Measurements from ENCODE around the gene GNPTG.
A peak's percentile ranks its signal among the peaks of the same experiment; 100 is the strongest.

The GNPTG gene

DNA sequence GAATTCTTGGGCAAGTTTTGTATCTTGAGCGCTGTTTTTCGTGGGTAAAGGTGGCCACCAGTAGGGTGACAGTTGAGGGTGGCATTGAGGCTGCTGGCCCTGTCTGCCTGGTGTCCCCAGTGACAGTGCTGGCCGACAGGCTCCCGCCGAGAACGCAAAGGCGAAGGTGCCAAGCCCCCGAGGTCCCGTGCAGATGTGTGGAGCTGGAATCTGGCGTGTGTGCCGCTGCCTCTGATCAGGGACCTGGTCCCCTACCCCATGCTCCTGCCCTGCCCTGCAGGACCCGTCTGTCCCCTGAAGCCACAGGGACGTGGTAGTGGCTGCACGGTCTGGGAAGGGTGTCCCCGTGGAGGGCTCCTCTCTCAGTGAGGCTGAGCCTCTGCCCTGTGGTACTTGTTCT lies 38.8 kb upstream of the GNPTG start:
- ATAC-seq (replicated peaks; ENCODE audit: extremely low read depth, poor library complexity, severe bottlenecking) (no peak), DNase-seq (ENCODE audit: low spot score in 2 of 2) (no peak)
- no peak overlapping the region for H3K27ac Mint-ChIP-seq (ENCODE audit: low read depth)
- H3K27me3 Mint-ChIP-seq: no peaks in the 10 kb centered on the region
- no peaks in the 10 kb centered on the region for H3K9me3 Mint-ChIP-seq
- peaks cover 18% of the 10 kb centered on the region for H3K4me1 Mint-ChIP-seq
- H3K4me3 Mint-ChIP-seq: peak overlapping the region; percentile 97
- H3K36me3 Mint-ChIP-seq (ENCODE audit: insufficient read depth): peaks cover 56% of the 10 kb centered on the region

- H3K27me3 Mint-ChIP-seq: no peaks in the 10 kb centered on the region
- H3K4me3 Mint-ChIP-seq: no peak overlapping the region
- H3K27ac Mint-ChIP-seq (ENCODE audit: low read depth): no peak overlapping the region
- no peak for DNase-seq (ENCODE audit: low spot score in 2 of 2)
- ATAC-seq (replicated peaks; ENCODE audit: extremely low read depth, poor library complexity, severe bottlenecking): no peak
- peaks cover 61% of the 10 kb centered on the region for H3K36me3 Mint-ChIP-seq (ENCODE audit: insufficient read depth)
- peaks cover 24% of the 10 kb centered on the region for H3K4me1 Mint-ChIP-seq
- no peaks in the 10 kb centered on the region for H3K9me3 Mint-ChIP-seq
Measured at GRCh38 chr16:1313721-1314369, 37.9 kb upstream of the GNPTG start.

DNA sequence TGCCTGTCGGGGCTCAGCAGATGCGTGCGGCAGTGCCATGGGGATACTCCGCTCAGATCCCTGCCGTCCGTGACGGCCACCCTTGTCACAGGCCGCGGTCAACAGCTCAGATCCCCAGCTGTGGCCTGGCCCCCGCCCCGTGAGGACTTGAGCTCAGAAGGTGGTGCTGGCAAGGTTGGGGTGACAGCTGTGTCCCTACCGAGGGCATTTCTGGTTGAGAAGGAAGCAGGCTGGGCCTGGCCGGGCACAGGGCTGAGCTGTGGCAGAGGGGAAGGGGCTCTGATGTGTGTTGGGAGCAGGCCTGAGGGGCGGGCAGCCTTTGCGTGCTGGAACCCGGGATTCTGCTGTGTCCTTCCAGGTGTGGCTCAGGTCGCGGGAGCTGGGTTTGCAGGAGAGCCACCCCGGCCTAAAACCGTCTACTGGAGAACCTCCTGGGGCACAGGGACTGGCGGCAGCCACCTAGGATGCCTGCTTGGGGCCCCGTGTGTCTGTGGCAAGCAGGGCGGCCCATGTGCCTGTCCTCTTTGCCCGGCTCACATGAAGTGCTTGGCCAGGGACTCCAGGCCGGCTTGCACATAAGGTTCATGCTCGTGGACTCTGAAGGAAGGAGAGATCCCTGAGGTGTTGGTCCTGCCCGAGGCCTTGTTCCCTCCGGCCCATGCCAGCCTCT lies 37.2 kb upstream of the GNPTG start:
- Mint-ChIP-seq H3K36me3 (ENCODE audit: insufficient read depth) (peaks cover 61% of the 10 kb centered on the region), H3K27me3 (no peaks in the 10 kb centered on the region), H3K9me3 (no peaks in the 10 kb centered on the region), H3K27ac (ENCODE audit: low read depth) (no peak overlapping the region), H3K4me1 (peaks cover 24% of the 10 kb centered on the region), H3K4me3 (no peak overlapping the region)
- no peak for DNase-seq (ENCODE audit: low spot score in 2 of 2)
- ATAC-seq (replicated peaks; ENCODE audit: extremely low read depth, poor library complexity, severe bottlenecking): no peak

DNA sequence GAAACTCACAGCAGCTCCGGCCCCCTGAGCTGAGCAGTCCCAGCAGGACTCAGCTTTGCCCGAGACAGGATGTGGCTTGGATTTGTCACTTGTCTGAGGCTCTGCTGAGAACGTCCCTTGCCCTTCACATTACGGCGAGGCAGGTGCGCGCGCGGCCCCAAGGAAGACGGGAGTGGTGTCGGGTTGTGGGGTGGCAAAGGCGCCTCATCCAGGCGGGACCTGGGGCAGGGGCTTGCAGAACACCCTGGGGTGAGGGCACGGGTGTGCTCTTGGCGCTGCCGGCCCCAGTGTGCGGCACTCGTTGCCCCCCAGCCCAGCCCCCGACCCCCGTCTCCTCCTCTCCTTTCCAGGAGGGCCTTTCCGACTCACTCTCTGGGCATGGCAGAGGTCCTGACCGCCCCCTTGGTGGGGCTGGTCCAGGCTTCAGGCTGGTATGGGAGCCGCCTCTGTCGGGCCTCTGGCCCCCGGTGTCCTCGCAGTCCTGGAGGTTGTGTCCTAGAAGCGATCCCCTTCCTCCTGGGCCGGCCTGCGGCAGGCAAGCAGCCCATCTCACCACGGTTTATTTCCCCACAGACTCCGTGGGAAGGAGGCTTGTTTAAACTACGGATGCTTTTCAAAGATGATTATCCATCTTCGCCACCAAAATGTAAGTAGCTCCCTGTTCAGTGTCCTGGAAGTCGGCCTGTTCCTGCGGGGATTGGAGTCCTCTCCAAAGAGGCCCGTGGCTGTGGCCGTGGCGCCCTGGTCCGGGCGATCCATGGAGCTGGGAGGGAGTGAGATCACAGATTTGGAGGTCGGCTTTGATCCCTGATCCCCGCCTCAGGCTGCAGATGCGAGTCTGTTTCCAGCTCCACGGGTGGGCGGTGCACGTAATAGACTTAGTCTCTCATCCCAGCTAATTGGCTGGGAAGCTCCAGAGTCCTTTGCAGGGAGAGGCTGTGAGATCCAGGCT lies 36.4 kb upstream of the GNPTG start:
- H3K9me3 Mint-ChIP-seq: no peaks in the 10 kb centered on the region
- ATAC-seq (replicated peaks; ENCODE audit: extremely low read depth, poor library complexity, severe bottlenecking) (no peak), DNase-seq (ENCODE audit: low spot score in 2 of 2) (no peak)
- H3K27ac Mint-ChIP-seq (ENCODE audit: low read depth): no peak overlapping the region
- no peaks in the 10 kb centered on the region for H3K27me3 Mint-ChIP-seq
- H3K4me3 Mint-ChIP-seq: no peak overlapping the region
- H3K4me1 Mint-ChIP-seq: peaks cover 19% of the 10 kb centered on the region
- peaks cover 63% of the 10 kb centered on the region for H3K36me3 Mint-ChIP-seq (ENCODE audit: insufficient read depth)

DNA sequence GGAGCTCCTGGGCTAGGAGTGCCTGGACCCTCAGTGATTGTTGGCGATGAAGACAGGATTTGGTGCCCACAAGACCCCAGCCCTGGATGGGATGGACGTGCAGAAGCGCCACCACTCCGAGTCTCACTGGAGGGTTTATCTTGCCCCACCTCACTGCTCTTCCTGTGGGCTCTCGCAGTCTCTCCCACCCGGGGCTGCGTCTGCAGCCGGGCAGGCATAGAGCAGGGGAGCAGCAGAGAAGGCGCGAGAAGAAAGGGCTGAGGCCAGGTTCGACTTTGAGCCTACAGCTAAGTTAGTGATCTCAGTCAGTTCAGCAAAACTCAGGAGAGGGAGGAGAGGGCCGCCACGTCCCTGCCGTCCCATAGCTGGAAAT lies 35.7 kb upstream of the GNPTG start:
- Mint-ChIP-seq H3K4me1 (peaks cover 12% of the 10 kb centered on the region), H3K27me3 (no peaks in the 10 kb centered on the region), H3K4me3 (no peak overlapping the region), H3K36me3 (ENCODE audit: insufficient read depth) (peaks cover 62% of the 10 kb centered on the region), H3K9me3 (no peaks in the 10 kb centered on the region), H3K27ac (ENCODE audit: low read depth) (no peak overlapping the region)
- ATAC-seq (replicated peaks; ENCODE audit: extremely low read depth, poor library complexity, severe bottlenecking) (no peak), DNase-seq (ENCODE audit: low spot score in 2 of 2) (no peak)

GRCh38 chr16:1317479-1318267 lies 34.1 kb upstream of the GNPTG start:
- H3K36me3 Mint-ChIP-seq (ENCODE audit: insufficient read depth): peaks cover 71% of the 10 kb centered on the region
- peak overlapping the region; percentile 11 for H3K4me3 Mint-ChIP-seq
- peak overlapping the region; percentile 82 for H3K27ac Mint-ChIP-seq (ENCODE audit: low read depth)

DNA sequence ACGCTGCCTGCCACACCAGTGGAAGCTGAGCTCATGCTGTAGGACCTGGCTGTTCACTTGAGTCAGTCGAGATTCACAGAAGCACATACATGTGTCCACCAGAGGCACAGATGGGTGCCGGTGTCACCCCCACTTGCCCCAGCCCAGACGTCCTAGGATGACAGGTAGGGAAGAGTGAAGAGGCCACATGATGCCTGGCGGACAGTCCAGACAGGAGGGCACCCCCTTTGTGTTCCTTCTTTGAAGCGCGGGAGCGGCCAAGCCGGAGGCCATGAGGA lies 33.5 kb upstream of the GNPTG start:
- Mint-ChIP-seq H3K4me1 (peaks cover 5% of the 10 kb centered on the region), H3K36me3 (ENCODE audit: insufficient read depth) (peaks cover 76% of the 10 kb centered on the region), H3K4me3 (no peak overlapping the region), H3K9me3 (no peaks in the 10 kb centered on the region), H3K27me3 (no peaks in the 10 kb centered on the region), H3K27ac (ENCODE audit: low read depth) (peak overlapping the region; percentile 82)
- no peak for DNase-seq (ENCODE audit: low spot score in 2 of 2)
- ATAC-seq (replicated peaks; ENCODE audit: extremely low read depth, poor library complexity, severe bottlenecking): no peak

More at GRCh38 chr16:1317479-1318267, 34.1 kb upstream of the GNPTG start:
- ATAC-seq (replicated peaks; ENCODE audit: extremely low read depth, poor library complexity, severe bottlenecking) (no peak), DNase-seq (ENCODE audit: low spot score in 2 of 2) (no peak)
- Mint-ChIP-seq H3K27me3 (no peaks in the 10 kb centered on the region), H3K9me3 (no peaks in the 10 kb centered on the region), H3K4me1 (peaks cover 5% of the 10 kb centered on the region)

GRCh38 chr16:1319041-1319440 lies 32.7 kb upstream of the GNPTG start:
- Mint-ChIP-seq H3K27ac (ENCODE audit: low read depth) (no peak overlapping the region), H3K36me3 (ENCODE audit: insufficient read depth) (peaks cover 75% of the 10 kb centered on the region), H3K27me3 (no peaks in the 10 kb centered on the region), H3K4me3 (no peak overlapping the region), H3K4me1 (peaks cover 5% of the 10 kb centered on the region), H3K9me3 (no peaks in the 10 kb centered on the region)
- ATAC-seq (replicated peaks; ENCODE audit: extremely low read depth, poor library complexity, severe bottlenecking) (no peak), DNase-seq (ENCODE audit: low spot score in 2 of 2) (no peak)

GRCh38 chr16:1320097-1320496 lies 31.6 kb upstream of the GNPTG start:
- Mint-ChIP-seq H3K9me3 (no peaks in the 10 kb centered on the region), H3K27ac (ENCODE audit: low read depth) (no peak overlapping the region), H3K4me3 (no peak overlapping the region), H3K36me3 (ENCODE audit: insufficient read depth) (peaks cover 71% of the 10 kb centered on the region), H3K27me3 (no peaks in the 10 kb centered on the region), H3K4me1 (peaks cover 5% of the 10 kb centered on the region)
- no peak for DNase-seq (ENCODE audit: low spot score in 2 of 2)
- ATAC-seq (replicated peaks; ENCODE audit: extremely low read depth, poor library complexity, severe bottlenecking): no peak

GRCh38 chr16:1320658-1321240 lies 31.0 kb upstream of the GNPTG start:
- DNase-seq (ENCODE audit: low spot score in 2 of 2) (no peak), ATAC-seq (replicated peaks; ENCODE audit: extremely low read depth, poor library complexity, severe bottlenecking) (no peak)
- Mint-ChIP-seq H3K9me3 (no peaks in the 10 kb centered on the region), H3K4me3 (no peak overlapping the region), H3K27me3 (no peaks in the 10 kb centered on the region), H3K4me1 (peaks cover 5% of the 10 kb centered on the region), H3K27ac (ENCODE audit: low read depth) (no peak overlapping the region), H3K36me3 (ENCODE audit: insufficient read depth) (peaks cover 69% of the 10 kb centered on the region)

DNA sequence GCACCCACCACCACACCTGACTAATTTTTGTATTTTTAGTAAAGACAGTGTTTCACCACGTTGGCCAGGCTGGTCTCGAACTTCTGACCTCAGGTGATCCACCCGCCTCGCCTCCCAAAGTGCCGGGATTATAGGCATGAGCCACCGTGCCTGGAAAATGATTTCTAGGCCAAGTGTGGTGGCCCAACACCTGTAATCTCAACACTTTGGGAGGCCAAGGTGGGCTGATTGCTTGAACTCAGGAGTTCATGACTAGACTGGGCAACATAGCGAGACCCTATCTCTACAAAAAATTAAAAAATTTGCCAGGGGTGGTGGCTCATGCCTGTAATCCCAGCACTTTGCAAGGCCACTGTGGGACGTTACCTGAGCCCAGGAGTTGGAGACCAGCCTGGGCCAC lies 29.3 kb upstream of the GNPTG start:
- Mint-ChIP-seq H3K27ac (ENCODE audit: low read depth) (no peak overlapping the region), H3K9me3 (no peaks in the 10 kb centered on the region), H3K4me3 (no peak overlapping the region), H3K36me3 (ENCODE audit: insufficient read depth) (peaks cover 58% of the 10 kb centered on the region), H3K27me3 (no peaks in the 10 kb centered on the region), H3K4me1 (peaks cover 5% of the 10 kb centered on the region)
- DNase-seq (ENCODE audit: low spot score in 2 of 2) (no peak), ATAC-seq (replicated peaks; ENCODE audit: extremely low read depth, poor library complexity, severe bottlenecking) (no peak)

Data from central memory CD8-positive, alpha-beta T cell (primary cell).